H9 (cell line): ENCODE results near the gene OR10Z1. TPM values are rescaled to one million over a fixed set of nuclear protein-coding genes. Genes with fewer than 3 reads are reported as not detected.

ENCODE experiments used
- DNase-seq: peaks from one replicate; pipeline ENCODE4 v3.0.0-alpha.2; 2017
- H2AFZ ChIP-seq: one replicate; pipeline ENCODE4 v1.6.1; 2013; ENCODE audit warnings: mild to moderate bottlenecking, low read length, control low read depth, moderate library complexity
- H2AK5ac ChIP-seq: 2 replicates; pipeline ENCODE4 v1.6.1; 2013; ENCODE audit warnings: low read length, control low read depth, mixed read lengths; ENCODE audit not compliant: insufficient read length
- H2BK120ac ChIP-seq: one replicate; pipeline ENCODE4 v1.6.1; 2013; ENCODE audit warnings: low read depth, mild to moderate bottlenecking, low read length, control low read depth, inconsistent platforms; ENCODE audit not compliant: poor library complexity, severe bottlenecking
- H2BK12ac ChIP-seq: 2 replicates; pipeline ENCODE4 v1.6.1; 2013; ENCODE audit warnings: low read length, control low read depth, mixed read lengths, low read depth; ENCODE audit not compliant: insufficient read length
- H2BK15ac ChIP-seq: 2 replicates; pipeline ENCODE4 v1.6.1; 2013; ENCODE audit warnings: low read depth, low read length, control low read depth
- H2BK20ac ChIP-seq: one replicate; pipeline ENCODE4 v1.6.1; 2013; ENCODE audit warnings: low read depth, mild to moderate bottlenecking, low read length, control low read depth, inconsistent platforms; ENCODE audit not compliant: poor library complexity, severe bottlenecking
- H2BK5ac ChIP-seq: 2 replicates; pipeline ENCODE4 v1.6.1; 2013; ENCODE audit warnings: low read length, control low read depth, mixed read lengths; ENCODE audit not compliant: insufficient read length
- H3K14ac ChIP-seq: 2 replicates; pipeline ENCODE4 v1.6.1; 2013; ENCODE audit warnings: low read length, control low read depth; ENCODE audit not compliant: insufficient read depth
- H3K18ac ChIP-seq: 2 replicates; pipeline ENCODE4 v1.6.1; 2013; ENCODE audit warnings: low read depth, mild to moderate bottlenecking, mixed read lengths, low read length, control low read depth; ENCODE audit not compliant: insufficient read length
- H3K23ac ChIP-seq: 2 replicates; pipeline ENCODE4 v1.6.1; 2013; ENCODE audit warnings: low read length, control low read depth, mixed read lengths, low read depth; ENCODE audit not compliant: insufficient read length
- H3K23me2 ChIP-seq: 2 replicates; pipeline ENCODE4 v1.6.1; 2013; ENCODE audit warnings: low read depth, mild to moderate bottlenecking, mixed read lengths, low read length, control low read depth; ENCODE audit not compliant: insufficient read length, poor library complexity, severe bottlenecking
- H3K27ac ChIP-seq: 2 replicates; pipeline ENCODE4 v1.5.1; 2013; ENCODE audit warnings: low read length, control low read depth, mixed read lengths, low read depth; ENCODE audit not compliant: insufficient read length
- H3K27me3 ChIP-seq: 2 replicates; pipeline ENCODE4 v1.6.1; 2013; ENCODE audit warnings: low read length, control low read depth, inconsistent platforms; ENCODE audit not compliant: insufficient read depth
- H3K4ac ChIP-seq: 2 replicates; pipeline ENCODE4 v1.6.1; 2013; ENCODE audit warnings: low read depth, mild to moderate bottlenecking, control low read depth, inconsistent platforms, low read length, moderate library complexity
- H3K4me1 ChIP-seq: 2 replicates; pipeline ENCODE4 v1.6.1; 2013; ENCODE audit warnings: low read length, control low read depth, inconsistent platforms; ENCODE audit not compliant: insufficient read depth
- H3K4me2 ChIP-seq: 2 replicates; pipeline ENCODE4 v1.6.1; 2013; ENCODE audit warnings: low read length, control low read depth, mixed read lengths; ENCODE audit not compliant: insufficient read length, insufficient read depth
- H3K56ac ChIP-seq: 2 replicates; pipeline ENCODE4 v1.6.1; 2013; ENCODE audit warnings: low read depth, mild to moderate bottlenecking, mixed read lengths, low read length, control low read depth; ENCODE audit not compliant: insufficient read length
- H3K79me1 ChIP-seq: 2 replicates; pipeline ENCODE4 v1.6.1; 2013; ENCODE audit warnings: low read depth, mild to moderate bottlenecking, moderate library complexity, low read length, control low read depth, inconsistent platforms; ENCODE audit not compliant: insufficient read depth, poor library complexity, severe bottlenecking
- H3K79me2 ChIP-seq: 2 replicates; pipeline ENCODE4 v1.6.1; 2013; ENCODE audit warnings: low read length, control low read depth, inconsistent platforms; ENCODE audit not compliant: insufficient read depth
- H3K9ac ChIP-seq: 2 replicates; pipeline ENCODE4 v1.6.1; 2013; ENCODE audit warnings: low read length, control low read depth, mixed read lengths; ENCODE audit not compliant: insufficient read length; ENCODE audit errors: extremely low read depth
- H3K9me3 ChIP-seq: one replicate; pipeline ENCODE4 v1.6.1; 2013; ENCODE audit warnings: low read depth, low read length, inconsistent platforms; ENCODE audit not compliant: control insufficient read depth
- H3T11ph ChIP-seq: one replicate; pipeline ENCODE4 v1.6.1; 2013; ENCODE audit warnings: mild to moderate bottlenecking, low read length, control low read depth, inconsistent platforms
- H4K20me1 ChIP-seq: one replicate; pipeline ENCODE4 v1.6.1; 2013; ENCODE audit not compliant: control insufficient read depth, insufficient read length, insufficient read depth
- H4K5ac ChIP-seq: 2 replicates; pipeline ENCODE4 v1.6.1; 2013; ENCODE audit warnings: low read depth, mild to moderate bottlenecking, mixed read lengths, low read length, control low read depth; ENCODE audit not compliant: insufficient read length
- H4K8ac ChIP-seq: replicated peaks from 2 replicates; pipeline ENCODE4 v1.6.1; 2013; ENCODE audit warnings: low read length, control low read depth, mixed read lengths, low read depth; ENCODE audit not compliant: insufficient read length
- H4K91ac ChIP-seq: 2 replicates; pipeline ENCODE4 v1.6.1; 2013; ENCODE audit warnings: low read depth, mild to moderate bottlenecking, moderate library complexity, mixed read lengths, low read length, control low read depth; ENCODE audit not compliant: insufficient read length
- H3K27ac Mint-ChIP-seq, 3 experiments: 2 replicates in 2 of 3; 3 replicates in 1 of 3; pipeline ENCODE4 v1.8.0; 2020 to 2021; ENCODE audit warnings: mixed read lengths in 3 of 3, mild to moderate bottlenecking in 1 of 3, moderate library complexity in 1 of 3
- H3K27me3 Mint-ChIP-seq: 2 replicates; pipeline ENCODE4 v1.8.0; 2021; ENCODE audit warnings: low read depth, mild to moderate bottlenecking, moderate library complexity, mixed read lengths
- H3K36me3 Mint-ChIP-seq, 3 experiments: 2 replicates in 2 of 3; 3 replicates in 1 of 3; pipeline ENCODE4 v1.8.0; 2020 to 2021; ENCODE audit warnings: low read depth in 3 of 3, mixed read lengths in 3 of 3; ENCODE audit not compliant: insufficient read depth in 1 of 3
- H3K4me1 Mint-ChIP-seq, 2 experiments: 2 replicates each; pipeline ENCODE4 v1.8.0; 2020; ENCODE audit warnings: mixed read lengths in 2 of 2
- H3K4me3 Mint-ChIP-seq, 2 experiments: 2 replicates in 1 of 2; 3 replicates in 1 of 2; pipeline ENCODE4 v1.8.0; 2020 to 2021; ENCODE audit warnings: mild to moderate bottlenecking in 2 of 2, mixed read lengths in 2 of 2, moderate library complexity in 1 of 2
- H3K9me3 Mint-ChIP-seq, 2 experiments: 2 replicates in 1 of 2; 3 replicates in 1 of 2; pipeline ENCODE4 v1.8.0; 2020; ENCODE audit warnings: mild to moderate bottlenecking in 2 of 2, mixed read lengths in 2 of 2, moderate library complexity in 1 of 2
- CTCF ChIP-seq: fragments of 200-600 bp; sonication (generic); conservative IDR thresholded peaks from 3 replicates; pipeline ENCODE4 v1.8.0; 2021; ENCODE audit warnings: antibody characterized with exemption, mild to moderate bottlenecking
- WGBS: extraction: QIAGEN DNeasy Blood & Tissue Kit; methylation state at CpG from one replicate; pipeline ENCODE4 v1.1.7; 2013; ENCODE audit warnings: missing lambda C conversion rate, low lambda C conversion rate, mixed read lengths; ENCODE audit not compliant: insufficient read length; ENCODE audit errors: extremely low coverage; 5-methylcytosine and 5-hydroxymethylcytosine counted together
- total RNA-seq: library from RNA; stranded (reverse); gene quantifications from 2 replicates; pipeline ENCODE4 v1.2.1, GENCODE V29; 2021

Gene OR10Z1
- total RNA-seq, 1 experiment from 2014 or later: not detected

DNA sequence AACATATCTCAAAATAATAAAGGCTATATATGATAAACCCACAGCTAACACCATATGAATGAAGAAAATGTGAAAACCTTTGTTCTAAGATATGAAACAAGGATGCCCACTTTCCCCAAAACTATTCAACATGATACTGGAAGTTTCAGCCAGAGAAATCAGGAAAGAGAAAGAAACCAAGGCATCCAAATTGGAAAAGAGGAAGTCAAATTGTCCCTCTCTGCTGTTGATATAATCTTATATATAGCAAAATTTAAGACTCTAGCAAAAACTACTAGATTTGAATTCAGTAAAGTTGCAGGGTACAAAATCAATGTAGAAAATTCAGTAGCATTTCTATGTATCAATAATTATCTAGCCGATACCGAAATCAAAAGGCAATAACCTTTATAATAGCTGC, 4.3 kb upstream of the OR10Z1 start:
- Histone ChIP-seq H2AFZ (no peak overlapping the region), H4K91ac (no peak overlapping the region), H3K4me1 (no peaks in the 10 kb centered on the region), H3K23ac (no peak overlapping the region), H4K8ac (no peak overlapping the region), H3K14ac (no peak overlapping the region), H3T11ph (no peak overlapping the region), H3K18ac (no peak overlapping the region), H3K79me1 (no peaks in the 10 kb centered on the region), H3K27me3 (no peaks in the 10 kb centered on the region), H3K4me2 (no peak overlapping the region), H3K23me2 (no peaks in the 10 kb centered on the region), H2AK5ac (no peak overlapping the region), H4K5ac (no peak overlapping the region), H2BK20ac (no peak overlapping the region), H2BK12ac (no peak overlapping the region), H2BK15ac (no peak overlapping the region), H3K79me2 (no peaks in the 10 kb centered on the region), H3K4ac (no peak overlapping the region), H4K20me1 (no peaks in the 10 kb centered on the region), H3K56ac (no peak overlapping the region), H3K9me3 (no peaks in the 10 kb centered on the region), H2BK120ac (no peak overlapping the region), H3K9ac (no peak overlapping the region), H3K27ac (no peak overlapping the region), H2BK5ac (no peak overlapping the region)
- H3K9me3 Mint-ChIP-seq: peaks cover 12 to 14% of the 10 kb centered on the region in 2 experiments
- no peak for TF ChIP-seq CTCF
- H3K36me3 Mint-ChIP-seq: peaks cover 6 to 7% (median 7%) of the 10 kb centered on the region in 3 experiments; a peak in 6 of 7 replicates
- H3K27me3 Mint-ChIP-seq: no peaks in the 10 kb centered on the region; the same call in 1 of the 2 replicates
- no peak for DNase-seq
- no CpG with 5 or more reads among the region's 2 CpGs for WGBS
- no peaks in the 10 kb centered on the region for H3K4me1 Mint-ChIP-seq
- H3K4me3 Mint-ChIP-seq: no peak overlapping the region
- H3K27ac Mint-ChIP-seq: no peak overlapping the region
